AG04450 (cell line): ENCODE results near the gene PDZD7. TPM values are rescaled to one million over a fixed set of nuclear protein-coding genes. Genes with fewer than 3 reads are reported as not detected.

ENCODE experiments used
- CTCF ChIA-PET: fragments of 300-600, 350-600 bp; formaldehyde crosslinking; extraction: SDS; loops from one replicate; lab custom pipeline; 2022; ENCODE audit warnings: antibody characterized with exemption, inconsistent platforms; lab: Charles Lee
- POLR2A ChIA-PET: fragments of 350-600 bp; formaldehyde crosslinking; extraction: SDS; loops from one replicate; lab custom pipeline; 2021; ENCODE audit warnings: antibody characterized with exemption, inconsistent platforms; lab: Yijun Ruan, JAX
- DNase-seq: peaks from one replicate; pipeline ENCODE4 v3.0.0-alpha.2; 2011; ENCODE audit warnings: low read depth, low spot score
- H3K27ac ChIP-seq: one replicate; pipeline ENCODE4 v1.5.1; 2012; ENCODE audit warnings: low read depth, low read length, control low read depth
- H3K27me3 ChIP-seq: one replicate; pipeline ENCODE4 v1.6.0; 2012; ENCODE audit warnings: low read length; ENCODE audit not compliant: control insufficient read depth, insufficient read depth
- H3K4me3 ChIP-seq: 2 replicates; pipeline ENCODE4 v1.5.1; 2011; ENCODE audit warnings: mild to moderate bottlenecking, low read depth, low read length, control low read depth
- H3K9me3 ChIP-seq: 2 replicates; pipeline ENCODE4 v1.5.1; 2012; ENCODE audit warnings: low read length; ENCODE audit not compliant: control insufficient read depth, insufficient read depth
- CTCF ChIP-seq: IDR thresholded peaks from 2 replicates; pipeline ENCODE4 v1.5.1; 2011; ENCODE audit warnings: low read depth, low read length, control low read depth, inconsistent platforms
- polyA plus RNA-seq: library from polyadenylated mRNA; depleted of rRNA; stranded (reverse); fragments of >200 nt; gene quantifications from 2 replicates; pipeline ENCODE4 v1.2.3, GENCODE V29; 2011

The PDZD7 gene
- polyA plus RNA-seq, 1 experiment: 0.27 TPM

DNA sequence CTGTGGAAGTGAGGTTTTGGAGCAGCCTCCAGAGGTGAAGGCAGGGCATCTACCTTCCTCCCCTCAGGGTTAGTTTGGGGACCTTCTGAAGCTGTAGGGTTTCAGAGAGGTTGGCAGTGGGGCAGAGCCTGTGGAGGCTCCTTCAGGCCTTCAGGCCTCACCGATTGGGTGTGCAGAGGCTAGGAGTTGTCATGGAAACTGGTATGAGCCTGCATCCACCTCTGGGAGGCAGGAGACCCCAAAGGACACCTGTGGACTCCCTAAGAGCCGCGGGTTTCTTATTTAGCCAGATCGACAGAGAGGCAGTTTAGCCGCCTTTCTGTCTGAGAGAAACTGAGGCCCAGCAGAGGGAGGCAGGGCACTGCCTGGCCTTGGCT lies 29.3 kb downstream of the PDZD7 start:
- TF ChIP-seq CTCF: no peak
- POLR2A ChIA-PET: interaction anchor here (2.0 kb wide), 1 partner anchor 13 kb away, joined by 4 read pairs; no protein-coding TSS in a partner anchor
- CTCF ChIA-PET: interaction anchor here (0.6 to 5.5 kb wide), 4 partner anchors 9 to 40 kb away, joined by 3 to 53 read pairs (median 7); no protein-coding TSS in a partner anchor
- peak overlapping the region; percentile 92 for H3K27ac ChIP-seq
- no peak for DNase-seq
- peak overlapping the region; percentile 90 for H3K4me3 ChIP-seq
- H3K9me3 ChIP-seq: no peaks in the 10 kb centered on the region; the same call in 1 of the 2 replicates
- H3K27me3 ChIP-seq: no peaks in the 10 kb centered on the region

- no peak for DNase-seq
- Histone ChIP-seq H3K4me3 (peak overlapping the region; percentile 90), H3K27ac (peak overlapping the region; percentile 92), H3K9me3 (no peaks in the 10 kb centered on the region; the same call in 1 of the 2 replicates), H3K27me3 (no peaks in the 10 kb centered on the region)
- CTCF ChIA-PET: interaction anchor here (0.6 to 5.5 kb wide), 4 partner anchors 8 to 40 kb away, joined by 3 to 53 read pairs (median 7); no protein-coding TSS in a partner anchor
- no peak for TF ChIP-seq CTCF
- POLR2A ChIA-PET: interaction anchor here (2.0 kb wide), 1 partner anchor 14 kb away, joined by 4 read pairs; no protein-coding TSS in a partner anchor
These were observed 29.8 kb downstream of the PDZD7 start for GRCh38 chr10:101000915-101001658.

- no peak for DNase-seq
- H3K9me3 ChIP-seq: no peaks in the 10 kb centered on the region; the same call in 1 of the 2 replicates
- ChIA-PET CTCF (interaction anchor here (1.0 to 12.4 kb wide), 5 partner anchors 9 to 41 kb away, joined by 3 to 271 read pairs (median 9); no protein-coding TSS in a partner anchor), POLR2A (interaction anchor here (2.0 kb wide), 1 partner anchor 14 kb away, joined by 4 read pairs; no protein-coding TSS in a partner anchor)
- no peaks in the 10 kb centered on the region for H3K27me3 ChIP-seq
- peak overlapping the region; percentile 90 for H3K4me3 ChIP-seq
- TF ChIP-seq CTCF: no peak
- peak overlapping the region; percentile 92 for H3K27ac ChIP-seq
These were observed 30.6 kb downstream of the PDZD7 start for GRCh38 chr10:101000127-101000914.

GRCh38 chr10:100999742-101000126 lies 31.2 kb downstream of the PDZD7 start, which contains the start of gene LZTS2:
Gene LZTS2, plus strand, starts transcription at chr10:100999808. Its CDS starts 2,731 bp downstream, at chr10:101002539.
- Histone ChIP-seq H3K27me3 (no peaks in the 10 kb centered on the region), H3K4me3 (peak within 1 kb of the TSS; percentile 90), H3K9me3 (no peaks in the 10 kb centered on the region; the same call in 1 of the 2 replicates), H3K27ac (peak within 1 kb of the TSS; percentile 95)
- no peak for TF ChIP-seq CTCF
- DNase-seq: no peak
- POLR2A ChIA-PET: interaction anchor here (0.7 to 1.5 kb wide), 2 partner anchors 11 to 15 kb away, joined by 3 read pairs; no protein-coding TSS in a partner anchor
- CTCF ChIA-PET: interaction anchor here (0.6 to 12.4 kb wide), 11 partner anchors 8 to 111 kb away, joined by 3 to 271 read pairs (median 4); partner anchors contain the start of genes PDZD7 and SFXN3
